ENCODE measurements around the gene GBA2. TPM values are rescaled to one million over a fixed set of nuclear protein-coding genes. Genes with fewer than 3 reads are reported as not detected.
A peak's percentile ranks its signal among the peaks of the same experiment; 100 is the strongest.

Gene GBA2
- total RNA-seq, 2 donors from 2014 or later = 68.4 to 81.4 TPM

- DNase-seq (ENCODE audit: low spot score) = no peak
- Mint-ChIP-seq H3K9me3 (no peaks in the 10 kb centered on the region), H3K27me3 (no peaks in the 10 kb centered on the region), H3K4me3 (no peak overlapping the region), H3K36me3 (peaks cover 21% of the 10 kb centered on the region), H3K27ac (no peak overlapping the region), H3K4me1 (ENCODE audit: low read depth in 2 of 2) (peaks cover 19 to 33% of the 10 kb centered on the region in 2 donors)
- ATAC-seq = no peak
Measured at GRCh38 chr9:35740243-35740642, 8.8 kb downstream of the GBA2 start.

DNA sequence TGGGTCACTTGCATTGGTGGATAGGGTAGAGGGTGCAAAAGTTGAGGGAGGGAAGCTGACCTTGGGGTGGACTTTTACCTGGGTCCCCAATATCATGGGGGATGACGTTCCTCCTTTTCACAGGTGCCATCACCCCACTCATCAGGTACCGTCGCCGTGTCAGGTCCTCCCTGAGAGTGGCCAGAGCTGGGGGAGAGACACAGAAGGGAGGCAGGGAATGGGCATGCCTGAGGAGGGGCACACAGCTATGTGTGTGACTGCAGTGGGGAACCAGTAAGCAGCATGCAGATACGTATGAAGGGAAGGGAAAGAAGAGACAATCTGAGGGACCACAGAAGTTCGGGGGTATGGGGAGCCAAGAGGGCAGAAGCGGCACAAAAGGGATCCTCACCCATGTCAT, 10.1 kb downstream of the GBA2 start:
- H3K4me3 Mint-ChIP-seq = no peak overlapping the region
- DNase-seq (ENCODE audit: low spot score) (no peak), ATAC-seq (no peak)
- H3K36me3 Mint-ChIP-seq = peaks cover 25% of the 10 kb centered on the region
- no peaks in the 10 kb centered on the region for H3K27me3 Mint-ChIP-seq
- no peaks in the 10 kb centered on the region for H3K9me3 Mint-ChIP-seq
- H3K27ac Mint-ChIP-seq = no peak overlapping the region
- peaks cover 24 to 27% of the 10 kb centered on the region in 2 donors for H3K4me1 Mint-ChIP-seq (ENCODE audit: low read depth in 2 of 2)

GRCh38 chr9:35738186-35738585, 10.8 kb downstream of the GBA2 start:
- H3K4me1 Mint-ChIP-seq (ENCODE audit: low read depth in 2 of 2) = peaks cover 23 to 29% of the 10 kb centered on the region in 2 donors
- H3K9me3 Mint-ChIP-seq = no peaks in the 10 kb centered on the region
- no peaks in the 10 kb centered on the region for H3K27me3 Mint-ChIP-seq
- ATAC-seq = no peak
- H3K4me3 Mint-ChIP-seq = no peak overlapping the region
- peaks cover 18% of the 10 kb centered on the region for H3K36me3 Mint-ChIP-seq
- no peak for DNase-seq (ENCODE audit: low spot score)
- H3K27ac Mint-ChIP-seq = no peak overlapping the region

GRCh38 chr9:35737143-35737542, 11.9 kb downstream of the GBA2 start:
- ATAC-seq (no peak), DNase-seq (ENCODE audit: low spot score) (no peak)
- H3K27ac Mint-ChIP-seq = no peak overlapping the region
- H3K27me3 Mint-ChIP-seq = no peaks in the 10 kb centered on the region
- no peaks in the 10 kb centered on the region for H3K9me3 Mint-ChIP-seq
- H3K4me1 Mint-ChIP-seq (ENCODE audit: low read depth in 2 of 2) = peaks cover 22 to 28% of the 10 kb centered on the region in 2 donors
- no peak overlapping the region for H3K4me3 Mint-ChIP-seq
- H3K36me3 Mint-ChIP-seq = peaks cover 18% of the 10 kb centered on the region

GRCh38 chr9:35736201-35736633, 12.8 kb downstream of the GBA2 start:
- DNase-seq (ENCODE audit: low spot score) = no peak
- no peak overlapping the region for H3K4me3 Mint-ChIP-seq
- no peak for ATAC-seq
- H3K9me3 Mint-ChIP-seq = no peaks in the 10 kb centered on the region
- peaks cover 22% of the 10 kb centered on the region for H3K36me3 Mint-ChIP-seq
- no peaks in the 10 kb centered on the region for H3K27me3 Mint-ChIP-seq
- H3K4me1 Mint-ChIP-seq (ENCODE audit: low read depth in 2 of 2) = peaks cover 18 to 22% of the 10 kb centered on the region in 2 donors
- no peak overlapping the region for H3K27ac Mint-ChIP-seq

DNA sequence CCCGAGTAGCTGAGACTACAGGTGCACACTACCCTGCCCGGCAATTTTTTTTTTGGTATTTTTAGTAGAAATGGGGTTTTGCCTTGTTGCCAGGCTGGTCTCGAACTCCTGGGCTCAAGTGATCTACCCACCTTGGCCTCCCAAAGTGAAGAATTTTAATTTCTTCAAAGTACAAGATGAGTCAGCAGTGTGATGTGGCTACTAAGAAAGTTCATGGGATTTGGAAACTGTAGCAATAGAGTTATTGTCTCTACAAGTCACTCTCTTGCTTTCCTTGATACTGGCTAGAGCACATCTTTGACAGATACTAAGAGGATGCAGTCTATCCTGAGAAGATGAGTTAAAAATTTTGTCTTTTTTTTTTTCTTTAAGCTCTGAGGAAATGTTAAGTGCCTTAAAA, 14.9 kb downstream of the GBA2 start:
- DNase-seq (ENCODE audit: low spot score) = no peak
- H3K4me1 Mint-ChIP-seq (ENCODE audit: low read depth in 2 of 2) = peaks cover 17 to 22% of the 10 kb centered on the region in 2 donors
- H3K27ac Mint-ChIP-seq = peak overlapping the region in 1 of 2 donors; percentile 28
- ATAC-seq = no peak
- no peaks in the 10 kb centered on the region for H3K27me3 Mint-ChIP-seq
- peaks cover 24% of the 10 kb centered on the region for H3K36me3 Mint-ChIP-seq
- H3K4me3 Mint-ChIP-seq = no peak overlapping the region
- no peaks in the 10 kb centered on the region for H3K9me3 Mint-ChIP-seq

GRCh38 chr9:35732800-35733541, 16.1 kb downstream of the GBA2 start:
- Mint-ChIP-seq H3K4me1 (ENCODE audit: low read depth in 2 of 2) (peaks cover 17 to 22% of the 10 kb centered on the region in 2 donors), H3K4me3 (no peak overlapping the region), H3K27ac (no peak overlapping the region), H3K36me3 (peaks cover 17% of the 10 kb centered on the region), H3K27me3 (no peaks in the 10 kb centered on the region), H3K9me3 (no peaks in the 10 kb centered on the region)
- ATAC-seq = no peak
- DNase-seq (ENCODE audit: low spot score) = no peak

GRCh38 chr9:35732185-35732799, 16.7 kb downstream of the GBA2 start, which contains the start of the genes CREB3 and TLN1:
CREB3 (plus strand) TSS chr9:35732666; CDS start chr9:35732773, 107 bp downstream.
TLN1 (minus strand) TSS chr9:35732195; CDS start chr9:35725694, 6,501 bp downstream.
- H3K4me3 Mint-ChIP-seq = no peak within 1 kb of the TSS
- no peaks in the 10 kb centered on the region for H3K9me3 Mint-ChIP-seq
- ATAC-seq (peak; percentile 91 to 93), DNase-seq (ENCODE audit: low spot score) (peak; percentile 99)
- no peak within 1 kb of the TSS for H3K27ac Mint-ChIP-seq
- H3K36me3 Mint-ChIP-seq = peaks cover 17% of the 10 kb centered on the region
- peaks cover 17 to 22% of the 10 kb centered on the region in 2 donors for H3K4me1 Mint-ChIP-seq (ENCODE audit: low read depth in 2 of 2)
- no peaks in the 10 kb centered on the region for H3K27me3 Mint-ChIP-seq

DNA sequence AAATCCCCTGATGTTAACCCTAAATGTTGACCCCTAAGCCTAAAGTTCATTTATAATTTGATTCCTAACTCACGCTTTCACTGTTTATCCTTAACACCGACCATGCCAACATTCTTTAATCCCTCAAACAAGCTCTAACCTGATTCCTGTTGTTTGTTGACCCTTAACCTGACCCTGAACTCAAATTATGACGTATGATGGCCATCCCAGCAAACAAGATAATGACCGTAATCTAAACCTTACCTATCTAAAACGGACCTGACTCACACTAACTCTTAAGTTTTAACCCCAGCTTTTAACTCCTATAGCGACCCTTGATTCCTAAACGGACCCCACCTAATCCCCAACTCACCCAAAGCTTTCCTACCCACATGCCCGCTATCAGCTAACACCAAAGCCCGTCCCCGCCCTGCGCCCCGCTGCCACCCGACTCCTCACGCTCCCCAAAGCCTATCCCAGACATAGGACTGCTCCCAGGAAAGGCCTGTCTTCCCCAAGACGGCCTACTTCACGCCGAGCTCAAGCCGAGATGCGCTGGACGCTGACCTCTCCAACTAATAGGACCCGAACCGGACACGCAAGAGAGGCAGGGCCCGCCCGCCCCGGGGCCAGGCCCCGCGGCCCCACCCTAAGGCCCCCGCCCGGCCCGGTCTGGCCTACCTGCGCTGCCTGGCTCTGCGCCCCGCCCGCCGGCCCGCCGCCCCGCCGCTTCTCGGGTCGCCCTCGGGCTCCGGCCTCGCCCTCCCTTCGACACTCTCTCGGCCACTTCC, 17.4 kb downstream of the GBA2 start:
- DNase-seq (ENCODE audit: low spot score) (no peak), ATAC-seq (no peak)
- Mint-ChIP-seq H3K36me3 (peaks cover 17% of the 10 kb centered on the region), H3K9me3 (no peaks in the 10 kb centered on the region), H3K4me1 (ENCODE audit: low read depth in 2 of 2) (peaks cover 17 to 22% of the 10 kb centered on the region in 2 donors), H3K27ac (no peak overlapping the region), H3K4me3 (no peak overlapping the region), H3K27me3 (no peaks in the 10 kb centered on the region)

GRCh38 chr9:35730486-35730854, 18.6 kb downstream of the GBA2 start:
- Mint-ChIP-seq H3K9me3 (no peaks in the 10 kb centered on the region), H3K36me3 (peaks cover 13% of the 10 kb centered on the region), H3K4me1 (ENCODE audit: low read depth in 2 of 2) (peaks cover 15 to 18% of the 10 kb centered on the region in 2 donors), H3K27ac (no peak overlapping the region), H3K4me3 (no peak overlapping the region), H3K27me3 (no peaks in the 10 kb centered on the region)
- ATAC-seq = no peak
- no peak for DNase-seq (ENCODE audit: low spot score)

- Mint-ChIP-seq H3K4me3 (no peak overlapping the region), H3K36me3 (peaks cover 9% of the 10 kb centered on the region), H3K27me3 (no peaks in the 10 kb centered on the region), H3K4me1 (ENCODE audit: low read depth in 2 of 2) (peaks cover 15 to 16% of the 10 kb centered on the region in 2 donors), H3K27ac (no peak overlapping the region), H3K9me3 (no peaks in the 10 kb centered on the region)
- DNase-seq (ENCODE audit: low spot score) (peak; percentile 63), ATAC-seq (no peak)
Measured at GRCh38 chr9:35729700-35730485, 19.1 kb downstream of the GBA2 start.

- Mint-ChIP-seq H3K27ac (no peak overlapping the region), H3K4me3 (no peak overlapping the region), H3K4me1 (ENCODE audit: low read depth in 2 of 2) (peaks cover 19 to 20% of the 10 kb centered on the region in 2 donors), H3K9me3 (no peaks in the 10 kb centered on the region), H3K27me3 (no peaks in the 10 kb centered on the region), H3K36me3 (peaks cover 16% of the 10 kb centered on the region)
- no peak for ATAC-seq
- peak; percentile 39 for DNase-seq (ENCODE audit: low spot score)
Measured at GRCh38 chr9:35729101-35729500, 19.9 kb downstream of the GBA2 start.
